ENCODE measurements around the gene MED13L. TPM values are rescaled to one million over a fixed set of nuclear protein-coding genes. Genes with fewer than 3 reads are reported as not detected.

Gene MED13L
- total and polyA plus RNA-seq, 2 of the 8 experiments (the other 6 are each of a cell fraction or from before 2014, with no cell fraction given): 15.9 to 51.7 TPM

DNA sequence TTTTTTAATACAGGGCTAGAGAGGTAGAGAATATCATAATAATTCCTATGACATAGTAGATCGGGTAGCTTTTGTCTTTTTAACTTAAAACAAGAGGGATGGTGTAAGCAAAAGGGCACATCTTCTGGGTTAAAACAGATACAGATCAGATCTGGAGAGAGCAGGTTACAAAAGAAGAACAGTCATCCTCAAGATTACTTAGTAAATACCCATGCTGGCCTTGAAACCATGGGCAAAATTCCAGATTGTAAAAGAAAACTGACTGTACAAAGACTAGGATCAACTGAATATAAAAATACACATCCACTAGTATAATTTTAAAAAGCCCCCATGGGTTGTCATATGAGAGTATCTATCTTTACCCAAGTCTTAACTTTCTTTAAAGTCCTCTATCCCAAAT is 76.7 kb downstream of the MED13L start (continued):
- TF ChIP-seq, protein P1, sequence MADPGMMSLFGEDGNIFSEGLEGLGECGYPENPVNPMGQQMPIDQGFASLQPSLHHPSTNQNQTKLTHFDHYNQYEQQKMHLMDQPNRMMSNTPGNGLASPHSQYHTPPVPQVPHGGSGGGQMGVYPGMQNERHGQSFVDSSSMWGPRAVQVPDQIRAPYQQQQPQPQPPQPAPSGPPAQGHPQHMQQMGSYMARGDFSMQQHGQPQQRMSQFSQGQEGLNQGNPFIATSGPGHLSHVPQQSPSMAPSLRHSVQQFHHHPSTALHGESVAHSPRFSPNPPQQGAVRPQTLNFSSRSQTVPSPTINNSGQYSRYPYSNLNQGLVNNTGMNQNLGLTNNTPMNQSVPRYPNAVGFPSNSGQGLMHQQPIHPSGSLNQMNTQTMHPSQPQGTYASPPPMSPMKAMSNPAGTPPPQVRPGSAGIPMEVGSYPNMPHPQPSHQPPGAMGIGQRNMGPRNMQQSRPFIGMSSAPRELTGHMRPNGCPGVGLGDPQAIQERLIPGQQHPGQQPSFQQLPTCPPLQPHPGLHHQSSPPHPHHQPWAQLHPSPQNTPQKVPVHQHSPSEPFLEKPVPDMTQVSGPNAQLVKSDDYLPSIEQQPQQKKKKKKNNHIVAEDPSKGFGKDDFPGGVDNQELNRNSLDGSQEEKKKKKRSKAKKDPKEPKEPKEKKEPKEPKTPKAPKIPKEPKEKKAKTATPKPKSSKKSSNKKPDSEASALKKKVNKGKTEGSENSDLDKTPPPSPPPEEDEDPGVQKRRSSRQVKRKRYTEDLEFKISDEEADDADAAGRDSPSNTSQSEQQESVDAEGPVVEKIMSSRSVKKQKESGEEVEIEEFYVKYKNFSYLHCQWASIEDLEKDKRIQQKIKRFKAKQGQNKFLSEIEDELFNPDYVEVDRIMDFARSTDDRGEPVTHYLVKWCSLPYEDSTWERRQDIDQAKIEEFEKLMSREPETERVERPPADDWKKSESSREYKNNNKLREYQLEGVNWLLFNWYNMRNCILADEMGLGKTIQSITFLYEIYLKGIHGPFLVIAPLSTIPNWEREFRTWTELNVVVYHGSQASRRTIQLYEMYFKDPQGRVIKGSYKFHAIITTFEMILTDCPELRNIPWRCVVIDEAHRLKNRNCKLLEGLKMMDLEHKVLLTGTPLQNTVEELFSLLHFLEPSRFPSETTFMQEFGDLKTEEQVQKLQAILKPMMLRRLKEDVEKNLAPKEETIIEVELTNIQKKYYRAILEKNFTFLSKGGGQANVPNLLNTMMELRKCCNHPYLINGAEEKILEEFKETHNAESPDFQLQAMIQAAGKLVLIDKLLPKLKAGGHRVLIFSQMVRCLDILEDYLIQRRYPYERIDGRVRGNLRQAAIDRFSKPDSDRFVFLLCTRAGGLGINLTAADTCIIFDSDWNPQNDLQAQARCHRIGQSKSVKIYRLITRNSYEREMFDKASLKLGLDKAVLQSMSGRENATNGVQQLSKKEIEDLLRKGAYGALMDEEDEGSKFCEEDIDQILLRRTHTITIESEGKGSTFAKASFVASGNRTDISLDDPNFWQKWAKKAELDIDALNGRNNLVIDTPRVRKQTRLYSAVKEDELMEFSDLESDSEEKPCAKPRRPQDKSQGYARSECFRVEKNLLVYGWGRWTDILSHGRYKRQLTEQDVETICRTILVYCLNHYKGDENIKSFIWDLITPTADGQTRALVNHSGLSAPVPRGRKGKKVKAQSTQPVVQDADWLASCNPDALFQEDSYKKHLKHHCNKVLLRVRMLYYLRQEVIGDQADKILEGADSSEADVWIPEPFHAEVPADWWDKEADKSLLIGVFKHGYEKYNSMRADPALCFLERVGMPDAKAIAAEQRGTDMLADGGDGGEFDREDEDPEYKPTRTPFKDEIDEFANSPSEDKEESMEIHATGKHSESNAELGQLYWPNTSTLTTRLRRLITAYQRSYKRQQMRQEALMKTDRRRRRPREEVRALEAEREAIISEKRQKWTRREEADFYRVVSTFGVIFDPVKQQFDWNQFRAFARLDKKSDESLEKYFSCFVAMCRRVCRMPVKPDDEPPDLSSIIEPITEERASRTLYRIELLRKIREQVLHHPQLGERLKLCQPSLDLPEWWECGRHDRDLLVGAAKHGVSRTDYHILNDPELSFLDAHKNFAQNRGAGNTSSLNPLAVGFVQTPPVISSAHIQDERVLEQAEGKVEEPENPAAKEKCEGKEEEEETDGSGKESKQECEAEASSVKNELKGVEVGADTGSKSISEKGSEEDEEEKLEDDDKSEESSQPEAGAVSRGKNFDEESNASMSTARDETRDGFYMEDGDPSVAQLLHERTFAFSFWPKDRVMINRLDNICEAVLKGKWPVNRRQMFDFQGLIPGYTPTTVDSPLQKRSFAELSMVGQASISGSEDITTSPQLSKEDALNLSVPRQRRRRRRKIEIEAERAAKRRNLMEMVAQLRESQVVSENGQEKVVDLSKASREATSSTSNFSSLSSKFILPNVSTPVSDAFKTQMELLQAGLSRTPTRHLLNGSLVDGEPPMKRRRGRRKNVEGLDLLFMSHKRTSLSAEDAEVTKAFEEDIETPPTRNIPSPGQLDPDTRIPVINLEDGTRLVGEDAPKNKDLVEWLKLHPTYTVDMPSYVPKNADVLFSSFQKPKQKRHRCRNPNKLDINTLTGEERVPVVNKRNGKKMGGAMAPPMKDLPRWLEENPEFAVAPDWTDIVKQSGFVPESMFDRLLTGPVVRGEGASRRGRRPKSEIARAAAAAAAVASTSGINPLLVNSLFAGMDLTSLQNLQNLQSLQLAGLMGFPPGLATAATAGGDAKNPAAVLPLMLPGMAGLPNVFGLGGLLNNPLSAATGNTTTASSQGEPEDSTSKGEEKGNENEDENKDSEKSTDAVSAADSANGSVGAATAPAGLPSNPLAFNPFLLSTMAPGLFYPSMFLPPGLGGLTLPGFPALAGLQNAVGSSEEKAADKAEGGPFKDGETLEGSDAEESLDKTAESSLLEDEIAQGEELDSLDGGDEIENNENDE (IDR thresholded peaks at IDR 0.05; ENCODE audit: insufficient replicate concordance, low read length): no peak
- TF ChIP-seq BRCA1 (IDR thresholded peaks at IDR 0.05; ENCODE audit: low read depth, low read length) (no peak), SRF (IDR thresholded peaks at IDR 0.05; ENCODE audit: low read depth, low read length) (no peak), POLR2A (IDR thresholded peaks at IDR 0.05; ENCODE audit: control extremely low read depth in 1 of 2, low read depth in 2 of 2, low read length in 2 of 2) (no peak), RNF2 (IDR thresholded peaks at IDR 0.05; ENCODE audit: borderline replicate concordance, low read depth, low read length, missing control alignments, poor library complexity, severe bottlenecking) (no peak), ZNF274 (IDR thresholded peaks at IDR 0.05; ENCODE audit: borderline replicate concordance, extremely low read depth, low read length) (no peak), POLR2AphosphoS5 (IDR thresholded peaks at IDR 0.05; ENCODE audit: low read depth, low read length) (no peak), HDAC6 (IDR thresholded peaks at IDR 0.05; ENCODE audit: low read depth, low read length) (no peak), KDM1A (IDR thresholded peaks at IDR 0.05; ENCODE audit: borderline replicate concordance, low read length) (no peak), BACH1 (IDR thresholded peaks at IDR 0.05; ENCODE audit: low read length) (no peak)
- TF ChIP-seq, protein P2, sequence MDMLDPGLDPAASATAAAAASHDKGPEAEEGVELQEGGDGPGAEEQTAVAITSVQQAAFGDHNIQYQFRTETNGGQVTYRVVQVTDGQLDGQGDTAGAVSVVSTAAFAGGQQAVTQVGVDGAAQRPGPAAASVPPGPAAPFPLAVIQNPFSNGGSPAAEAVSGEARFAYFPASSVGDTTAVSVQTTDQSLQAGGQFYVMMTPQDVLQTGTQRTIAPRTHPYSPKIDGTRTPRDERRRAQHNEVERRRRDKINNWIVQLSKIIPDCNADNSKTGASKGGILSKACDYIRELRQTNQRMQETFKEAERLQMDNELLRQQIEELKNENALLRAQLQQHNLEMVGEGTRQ (IDR thresholded peaks at IDR 0.05; ENCODE audit: low read length): no peak
